K562 (cell line): ENCODE measurements around the gene CTTNBP2NL. TPM values are rescaled to one million over a fixed set of nuclear protein-coding genes. Genes with fewer than 3 reads are reported as not detected.

Source experiments
- ATAC-seq: fragments of 200-7000 bp; cut with Tn5 transposase; 3 replicates; pipeline ENCODE4 v1.9.1; 2020; ENCODE audit warnings: moderate library complexity
- BruUV-seq: library from RNA; stranded (reverse); fragments of 400-500 nt; replicated peaks from 2 replicates; lab custom pipeline; 2021; lab: Mats Ljungman, UMichigan
- CTCF ChIA-PET: fragments of 300-600 bp; formaldehyde crosslinking; extraction: SDS; loops from one replicate; lab custom pipeline; 2021; ENCODE audit warnings: low intra/inter-chr PET ratio; lab: Yijun Ruan, JAX
- POLR2A ChIA-PET: fragments of 300-600, 350-650 bp; sonication (Branson Sonifier 250); formaldehyde crosslinking; extraction: SDS; loops from one replicate; lab custom pipeline; 2021; ENCODE audit warnings: antibody characterized with exemption, inconsistent platforms; lab: Yijun Ruan, JAX
- DNase-seq, 4 experiments: peaks; one replicate each; pipeline versions ENCODE4 v3.0.0 to v3.0.0-alpha.2; 2011 to 2018; ENCODE audit warnings: low spot score in 3 of 4, mixed read lengths in 3 of 4; ENCODE audit errors: extremely low read depth in 1 of 4
- FAIRE-seq: peaks from 2 replicates; lab custom pipeline; 2011; peaks lifted over from hg19 to GRCh38; lab: Jason Lieb, UNC
- H2AFZ ChIP-seq: 2 replicates; pipeline ENCODE4 v1.6.0; 2011; ENCODE audit warnings: low read depth, low read length, control low read depth, inconsistent platforms
- H3K27ac ChIP-seq: fragments of 200-600 bp; 3 replicates; pipeline ENCODE4 v1.8.0; 2011; ENCODE audit warnings: low read depth, mild to moderate bottlenecking, control low read depth, inconsistent platforms, low read length, moderate library complexity, mixed read lengths; ENCODE audit errors: extremely low read depth
- H3K27me3 ChIP-seq, 2 experiments: fragments of 300-600 bp in 1 of 2; 2 replicates in 1 of 2; 3 replicates in 1 of 2; pipeline versions ENCODE4 v1.6.0 to v1.8.0; 2011; ENCODE audit warnings: inconsistent platforms in 2 of 2, low read length in 2 of 2, mild to moderate bottlenecking in 1 of 2, mixed read lengths in 1 of 2, moderate library complexity in 1 of 2; ENCODE audit not compliant: control insufficient read depth in 2 of 2, insufficient read depth in 2 of 2
- H3K36me3 ChIP-seq: fragments of 300-600 bp; 3 replicates; pipeline ENCODE4 v1.8.0; 2011; ENCODE audit warnings: mild to moderate bottlenecking, low read length, inconsistent platforms; ENCODE audit not compliant: control insufficient read depth, insufficient read depth
- H3K4me1 ChIP-seq, 2 experiments: fragments of 200-600 bp in 1 of 2; replicated peaks in 1 of 2; 2 replicates in 1 of 2; 3 replicates in 1 of 2; pipeline versions ENCODE4 v1.5.1 to v1.8.0; 2011; ENCODE audit warnings: inconsistent platforms in 2 of 2, low read length in 2 of 2, mild to moderate bottlenecking in 1 of 2, mixed read lengths in 1 of 2, moderate library complexity in 1 of 2; ENCODE audit not compliant: control insufficient read depth in 2 of 2, insufficient read depth in 2 of 2
- H3K4me2 ChIP-seq: 2 replicates; pipeline ENCODE4 v1.6.1; 2011; ENCODE audit warnings: low read length, control low read depth, inconsistent platforms, mixed read lengths; ENCODE audit not compliant: insufficient read depth
- H3K4me3 ChIP-seq: fragments of 200-600 bp; sonication (generic), shearing (Covaris generic); 2 replicates; pipeline ENCODE4 v1.5.1; 2016; ENCODE audit warnings: control low read depth, inconsistent platforms
- H3K79me2 ChIP-seq: fragments of 200-600 bp; 3 replicates; pipeline ENCODE4 v1.8.0; 2011; ENCODE audit warnings: low read length, inconsistent platforms; ENCODE audit not compliant: control insufficient read depth, insufficient read depth
- H3K9ac ChIP-seq, 2 experiments: 2 replicates each; pipeline versions ENCODE4 v1.6.0 to v1.6.1; 2011; ENCODE audit warnings: low read depth in 2 of 2, low read length in 2 of 2, control low read depth in 1 of 2, inconsistent platforms in 1 of 2, mild to moderate bottlenecking in 1 of 2, mixed read lengths in 1 of 2; ENCODE audit not compliant: insufficient read depth in 1 of 2
- H3K9me1 ChIP-seq: one replicate; pipeline ENCODE4 v1.6.0; 2011; ENCODE audit warnings: inconsistent platforms, mild to moderate bottlenecking, low read length, moderate library complexity; ENCODE audit not compliant: control insufficient read depth, insufficient read depth
- H3K9me3 ChIP-seq: replicated peaks from 2 replicates; pipeline ENCODE4 v1.5.1; 2011; ENCODE audit warnings: low read depth, low read length, inconsistent platforms; ENCODE audit not compliant: control insufficient read depth, insufficient read depth
- H4K20me1 ChIP-seq: replicated peaks from 2 replicates; pipeline ENCODE4 v1.6.1; 2011; ENCODE audit warnings: low read length, inconsistent platforms, mixed read lengths; ENCODE audit not compliant: control insufficient read depth, insufficient read depth
- CBX5 ChIP-seq: IDR thresholded peaks from 2 replicates; pipeline ENCODE4 v1.6.1; 2014; ENCODE audit warnings: low read depth, borderline replicate concordance
- CLOCK ChIP-seq: fragments of 250-450 bp; sonication (Bioruptor Pico); IDR thresholded peaks from 2 replicates; pipeline ENCODE4 v1.4.0; 2020; ENCODE audit warnings: mild to moderate bottlenecking, moderate library complexity, borderline replicate concordance
- MCM5 ChIP-seq: fragments of 450-650 bp; IDR thresholded peaks from 2 replicates; pipeline ENCODE4 v1.6.1; 2016; ENCODE audit warnings: low read depth
- PCBP1 ChIP-seq: fragments of 200-400 bp; formaldehyde crosslinking; IDR thresholded peaks from 2 replicates; pipeline ENCODE4 v1.6.1; 2018; ENCODE audit warnings: mild to moderate bottlenecking, low read depth, low read length; ENCODE audit not compliant: poor library complexity, severe bottlenecking
- STAG1 ChIP-seq: sonication (generic); formaldehyde crosslinking; IDR thresholded peaks from 2 replicates; pipeline ENCODE4 v1.5.0; 2020; ENCODE audit warnings: missing genetic modification reagents, borderline replicate concordance
- TEAD2 ChIP-seq: fragments of 450-650 bp; IDR thresholded peaks from 2 replicates; pipeline ENCODE4 v1.6.1; 2016; ENCODE audit warnings: missing genetic modification characterization, control low read depth, missing compliant biosample characterization
- ZNF561 ChIP-seq: fragments of 450-650 bp; formaldehyde crosslinking; conservative IDR thresholded peaks from 2 replicates; pipeline ENCODE4 v1.4.0; 2020; ENCODE audit warnings: mild to moderate bottlenecking, moderate library complexity
- ZNF584 ChIP-seq: fragments of 200-800 bp; sonication (Bioruptor generic); IDR thresholded peaks from 2 replicates; pipeline ENCODE4 v1.6.1; 2016; ENCODE audit warnings: low read depth, mild to moderate bottlenecking, missing genetic modification characterization, missing compliant biosample characterization
- ZNF644 ChIP-seq: fragments of 200-800 bp; sonication (Bioruptor generic); IDR thresholded peaks from 2 replicates; pipeline ENCODE4 v1.6.1; 2016; ENCODE audit warnings: low read depth, missing genetic modification characterization, missing compliant biosample characterization
- in situ Hi-C: fragments of 300-500 bp; cut with MboI; formaldehyde crosslinking; loops from 4 replicates; pipeline ENCODE4 v1.15.0; 2018; ENCODE audit warnings: inconsistent platforms, mixed read lengths
- intact Hi-C: fragments of 100-400 bp; cut with micrococcal nuclease; formaldehyde crosslinking; loops from 2 replicates; pipeline ENCODE4 v1.14.2; 2022
- polyA plus RNA-seq, 8 experiments: library from polyadenylated mRNA; depleted of rRNA in 4 of 8; stranded (reverse) in 5 of 8; unstranded in 3 of 8; fragments of >200 nt; fragmentation: Nextera tagmentation in 2 of 8; fragmentation: Illumina TruSeq in 1 of 8; extraction: Ambion mirVana in 2 of 8; extraction: Trizol in 1 of 8; gene quantifications; 2 replicates each; pipeline versions ENCODE4 v1.2.1 to v1.2.3, GENCODE V29; 2011 to 2014; ENCODE audit warnings: inconsistent platforms in 1 of 8, missing spikeins in 1 of 8
- total RNA-seq, 7 experiments: library from RNA; depleted of rRNA in 6 of 7; stranded (reverse); fragments of >200 nt in 6 of 7; fragmentation: Illumina TruSeq in 2 of 7; extraction: Trizol in 2 of 7; gene quantifications; 2 replicates each; pipeline versions ENCODE4 v1.2.1 to v1.2.3, GENCODE V29; 2011 to 2021; ENCODE audit warnings: low replicate concordance in 1 of 7
- TF ChIP-seq, protein P1 (sequence below): fragments of 450-650 bp; IDR thresholded peaks from 2 replicates; pipeline ENCODE4 v1.6.1; 2016; ENCODE audit warnings: low read depth, mild to moderate bottlenecking, moderate library complexity

The CTTNBP2NL gene
- total and polyA plus RNA-seq, 9 of the 15 experiments (the other 6 are each of a cell fraction or from before 2014, with no cell fraction given) = 0.27 to 1.4 (median 0.62) TPM

- TF ChIP-seq CLOCK (CRISPR knock-in tag) = no peak
- TF ChIP-seq, all 486 proteins: peak for 0
These were observed 53.6 kb downstream of the CTTNBP2NL start (continued) for GRCh38 chr1:112449630-112449983.

DNA sequence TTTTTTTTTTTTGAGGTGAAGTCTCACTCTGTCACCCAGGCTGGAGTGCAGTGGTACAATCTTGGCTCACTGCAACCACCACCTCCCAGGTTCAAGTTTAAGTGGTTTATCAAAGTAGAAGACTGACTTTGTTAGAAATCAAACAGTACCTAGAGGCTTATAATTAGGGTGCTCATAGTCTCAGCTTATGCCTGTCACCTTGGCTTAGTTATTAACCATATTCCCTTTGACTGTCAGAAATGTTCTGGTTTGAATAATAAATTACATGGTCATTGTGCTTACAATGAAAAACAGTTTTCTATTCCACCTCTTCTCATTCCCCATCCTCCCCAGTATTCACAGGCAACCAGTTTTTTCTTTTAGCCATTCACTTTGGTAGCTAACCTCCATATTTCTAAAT is 54.8 kb downstream of the CTTNBP2NL start:
- H3K4me1 ChIP-seq = no peaks in the 10 kb centered on the region
- no TSS peak for BruUV-seq
- no peak overlapping the region for H3K9ac ChIP-seq
- no peak overlapping the region for H3K27ac ChIP-seq
- H3K9me3 ChIP-seq = no peaks in the 10 kb centered on the region
- ATAC-seq (no peak), DNase-seq (no peak), FAIRE-seq (no peak)
- H3K27me3 ChIP-seq = peaks cover 4 to 18% of the 10 kb centered on the region in 2 experiments; a peak in 4 of 5 replicates
- H3K9me1 ChIP-seq = no peaks in the 10 kb centered on the region
- no peaks in the 10 kb centered on the region for H3K79me2 ChIP-seq
- in situ Hi-C loops (no loop called here), intact Hi-C loops (no loop called here)
- no peak overlapping the region for H3K4me3 ChIP-seq
- POLR2A ChIA-PET = interaction anchor here (0.7 kb wide), 1 partner anchor 13 kb away, joined by 4 read pairs; no protein-coding TSS in a partner anchor
- CTCF ChIA-PET = no interaction called here
- no peak overlapping the region for H2AFZ ChIP-seq
- no peaks in the 10 kb centered on the region for H4K20me1 ChIP-seq
- no peaks in the 10 kb centered on the region for H3K36me3 ChIP-seq
- no peak overlapping the region for H3K4me2 ChIP-seq
- no peak for TF ChIP-seq ZNF584
- TF ChIP-seq PCBP1 = no peak
- TF ChIP-seq TEAD2 = no peak
- no peak for TF ChIP-seq CBX5
- TF ChIP-seq MCM5 = no peak
- no peak for TF ChIP-seq ZNF644 (tag)
- no peak for TF ChIP-seq CLOCK (CRISPR knock-in tag)
- no peak for TF ChIP-seq STAG1
- no peak for TF ChIP-seq ZNF561 (CRISPR knock-in tag)
- TF ChIP-seq, protein P1, sequence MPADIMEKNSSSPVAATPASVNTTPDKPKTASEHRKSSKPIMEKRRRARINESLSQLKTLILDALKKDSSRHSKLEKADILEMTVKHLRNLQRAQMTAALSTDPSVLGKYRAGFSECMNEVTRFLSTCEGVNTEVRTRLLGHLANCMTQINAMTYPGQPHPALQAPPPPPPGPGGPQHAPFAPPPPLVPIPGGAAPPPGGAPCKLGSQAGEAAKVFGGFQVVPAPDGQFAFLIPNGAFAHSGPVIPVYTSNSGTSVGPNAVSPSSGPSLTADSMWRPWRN = no peak
